ENCODE results near the gene PCDH8.

DNA sequence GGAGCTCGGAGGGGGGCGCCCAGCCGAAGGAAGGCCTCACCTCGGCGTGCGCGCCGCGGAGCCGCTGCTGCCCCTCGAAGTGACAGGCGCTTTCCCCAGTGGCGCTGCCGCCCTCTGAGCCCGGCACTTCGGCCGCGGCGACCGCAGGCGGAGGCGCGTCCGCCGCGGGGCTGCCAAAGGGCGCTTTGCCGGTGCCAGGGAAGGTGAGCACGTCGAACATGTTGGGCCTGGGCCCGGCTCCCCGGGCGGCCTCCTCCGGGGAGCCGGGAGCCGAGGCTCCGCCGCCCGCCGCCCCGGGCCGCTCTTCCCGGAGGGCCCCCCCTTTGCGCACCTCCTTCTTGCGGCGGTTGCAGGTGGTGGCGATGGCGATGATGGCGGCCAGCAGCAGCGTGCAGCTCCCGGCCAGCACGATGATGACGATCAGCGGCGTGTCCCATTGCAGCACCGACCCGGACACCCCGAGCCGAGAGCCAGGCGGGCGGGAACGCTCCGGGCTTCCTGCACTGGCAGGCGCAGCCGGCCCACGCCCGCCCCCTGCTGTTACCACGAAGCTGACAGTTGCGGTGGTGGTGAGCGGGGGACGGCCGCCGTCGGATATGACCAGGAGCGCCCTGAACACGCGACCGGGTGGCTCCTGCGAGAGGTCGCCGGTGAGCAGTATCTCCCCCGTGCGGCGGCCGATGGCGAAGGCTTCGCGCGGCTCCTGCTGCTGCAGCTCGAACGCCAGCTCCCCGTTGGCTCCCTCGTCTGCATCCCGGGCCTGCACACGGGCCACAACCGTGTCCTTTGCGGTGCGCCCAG, 2.5 kb downstream of the PCDH8 start:
- TF ChIP-seq, protein P1, sequence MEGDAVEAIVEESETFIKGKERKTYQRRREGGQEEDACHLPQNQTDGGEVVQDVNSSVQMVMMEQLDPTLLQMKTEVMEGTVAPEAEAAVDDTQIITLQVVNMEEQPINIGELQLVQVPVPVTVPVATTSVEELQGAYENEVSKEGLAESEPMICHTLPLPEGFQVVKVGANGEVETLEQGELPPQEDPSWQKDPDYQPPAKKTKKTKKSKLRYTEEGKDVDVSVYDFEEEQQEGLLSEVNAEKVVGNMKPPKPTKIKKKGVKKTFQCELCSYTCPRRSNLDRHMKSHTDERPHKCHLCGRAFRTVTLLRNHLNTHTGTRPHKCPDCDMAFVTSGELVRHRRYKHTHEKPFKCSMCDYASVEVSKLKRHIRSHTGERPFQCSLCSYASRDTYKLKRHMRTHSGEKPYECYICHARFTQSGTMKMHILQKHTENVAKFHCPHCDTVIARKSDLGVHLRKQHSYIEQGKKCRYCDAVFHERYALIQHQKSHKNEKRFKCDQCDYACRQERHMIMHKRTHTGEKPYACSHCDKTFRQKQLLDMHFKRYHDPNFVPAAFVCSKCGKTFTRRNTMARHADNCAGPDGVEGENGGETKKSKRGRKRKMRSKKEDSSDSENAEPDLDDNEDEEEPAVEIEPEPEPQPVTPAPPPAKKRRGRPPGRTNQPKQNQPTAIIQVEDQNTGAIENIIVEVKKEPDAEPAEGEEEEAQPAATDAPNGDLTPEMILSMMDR (conservative IDR thresholded peaks at IDR 0.05; ENCODE audit: low read depth, low read length): peak; percentile 53
- no peak for TF ChIP-seq EZH2 (IDR thresholded peaks at IDR 0.05; ENCODE audit: borderline replicate concordance, low read depth, low read length, poor library complexity, severe bottlenecking)

Data from A673 (cell line).